Measurements from ENCODE around the gene PPP2R2B. TPM values are rescaled to one million over a fixed set of nuclear protein-coding genes. Genes with fewer than 3 reads are reported as not detected.

The PPP2R2B gene
- total RNA-seq, 1 experiment from 2014 or later, result not detected

- DNase-seq, result no peak
- no peak for ATAC-seq
These were observed 34.3 kb upstream of the PPP2R2B start for GRCh38 chr5:146912874-146913273.

GRCh38 chr5:146910239-146910638 lies 31.7 kb upstream of the PPP2R2B start:
- CTCF ChIA-PET, result no interaction called here
- no peak for ATAC-seq
- no peaks in the 10 kb centered on the region for H3K79me2 ChIP-seq (ENCODE audit: low read length)

More at GRCh38 chr5:146912874-146913273, 34.3 kb upstream of the PPP2R2B start:
- no peak overlapping the region for H3K9ac ChIP-seq (ENCODE audit: low read length)
- no peaks in the 10 kb centered on the region for H3K4me1 ChIP-seq (ENCODE audit: insufficient read depth, low read length)
- CTCF ChIA-PET, result no interaction called here
- H3K4me2 ChIP-seq (ENCODE audit: low read length), result no peak overlapping the region
- intact Hi-C loops (cut with micrococcal nuclease), result no loop called here
- POLR2A ChIA-PET (ENCODE audit: unreplicated experiment), result no interaction called here
- H2AFZ ChIP-seq (ENCODE audit: low read length), result no peak overlapping the region
- no peak overlapping the region for H3K4me3 ChIP-seq (ENCODE audit: low read length)
- no peak for TF ChIP-seq EZH2 (IDR thresholded peaks at IDR 0.05; ENCODE audit: low read length, unreplicated experiment)
- no peak for TF ChIP-seq CTCF (conservative IDR thresholded peaks at IDR 0.05; ENCODE audit: low read depth, low read length)
- no peak for TF ChIP-seq EZH2phosphoT487 (IDR thresholded peaks at IDR 0.05; ENCODE audit: borderline replicate concordance, low read length)
- H3K9me3 ChIP-seq (ENCODE audit: low read length), result no peaks in the 10 kb centered on the region
- H3K36me3 ChIP-seq (ENCODE audit: low read depth, low read length), result no peaks in the 10 kb centered on the region
- BruUV-seq (replicated peaks), result no TSS peak
- H3K27me3 ChIP-seq (ENCODE audit: low read length), result peaks cover 7% of the 10 kb centered on the region; the same call in 1 of the 2 replicates
- no peaks in the 10 kb centered on the region for H3K79me2 ChIP-seq (ENCODE audit: low read length)
- no peaks in the 10 kb centered on the region for H4K20me1 ChIP-seq (ENCODE audit: low read length)
- H3K9me2 ChIP-seq (replicated peaks; ENCODE audit: low read length), result no peaks in the 10 kb centered on the region
- H3K27ac ChIP-seq (ENCODE audit: low read length), result no peak overlapping the region
- no peaks in the 10 kb centered on the region for H3F3A ChIP-seq (ENCODE audit: low read length, unreplicated experiment)

More at GRCh38 chr5:146910239-146910638, 31.7 kb upstream of the PPP2R2B start:
- no peak overlapping the region for H3K27ac ChIP-seq (ENCODE audit: low read length)
- TF ChIP-seq EZH2 (IDR thresholded peaks at IDR 0.05; ENCODE audit: low read length, unreplicated experiment) (no peak), EZH2phosphoT487 (IDR thresholded peaks at IDR 0.05; ENCODE audit: borderline replicate concordance, low read length) (no peak), CTCF (conservative IDR thresholded peaks at IDR 0.05; ENCODE audit: low read depth, low read length) (no peak)
- DNase-seq, result no peak
- H3K4me2 ChIP-seq (ENCODE audit: low read length), result no peak overlapping the region
- no peaks in the 10 kb centered on the region for H3F3A ChIP-seq (ENCODE audit: low read length, unreplicated experiment)
- no TSS peak for BruUV-seq (replicated peaks)
- no peaks in the 10 kb centered on the region for H3K9me3 ChIP-seq (ENCODE audit: low read length)
- intact Hi-C loops (cut with micrococcal nuclease), result no loop called here
- POLR2A ChIA-PET (ENCODE audit: unreplicated experiment), result no interaction called here
- H3K9ac ChIP-seq (ENCODE audit: low read length), result no peak overlapping the region
- no peak overlapping the region for H3K4me3 ChIP-seq (ENCODE audit: low read length)
- H3K9me2 ChIP-seq (replicated peaks; ENCODE audit: low read length), result no peaks in the 10 kb centered on the region
- 0 out of 2 replicates have a peak, but pooled peaks cover 5% of the 10 kb centered on the region for H3K27me3 ChIP-seq (ENCODE audit: low read length)
- H4K20me1 ChIP-seq (ENCODE audit: low read length), result no peaks in the 10 kb centered on the region
- H2AFZ ChIP-seq (ENCODE audit: low read length), result no peak overlapping the region
- H3K4me1 ChIP-seq (ENCODE audit: insufficient read depth, low read length), result no peaks in the 10 kb centered on the region
- no peaks in the 10 kb centered on the region for H3K36me3 ChIP-seq (ENCODE audit: low read depth, low read length)

Measured in PC-3 (cell line).